ENCODE data around the gene VAMP8.
"Not testable (repeated sequence)": the region's sequence is repeated elsewhere in the genome, so short reads cannot be mapped to it uniquely, and the experiment has no call there.

VAMP8 gene

GRCh38 chr2:85579266-85579935 is 2.0 kb downstream of the VAMP8 start:
- DNase-seq (ENCODE audit: low read depth in 1 of 2, low spot score in 1 of 2), result no peak

GRCh38 chr2:85580206-85580605 is 2.8 kb downstream of the VAMP8 start:
- no peak for DNase-seq (ENCODE audit: low read depth in 1 of 2, low spot score in 1 of 2)

DNA sequence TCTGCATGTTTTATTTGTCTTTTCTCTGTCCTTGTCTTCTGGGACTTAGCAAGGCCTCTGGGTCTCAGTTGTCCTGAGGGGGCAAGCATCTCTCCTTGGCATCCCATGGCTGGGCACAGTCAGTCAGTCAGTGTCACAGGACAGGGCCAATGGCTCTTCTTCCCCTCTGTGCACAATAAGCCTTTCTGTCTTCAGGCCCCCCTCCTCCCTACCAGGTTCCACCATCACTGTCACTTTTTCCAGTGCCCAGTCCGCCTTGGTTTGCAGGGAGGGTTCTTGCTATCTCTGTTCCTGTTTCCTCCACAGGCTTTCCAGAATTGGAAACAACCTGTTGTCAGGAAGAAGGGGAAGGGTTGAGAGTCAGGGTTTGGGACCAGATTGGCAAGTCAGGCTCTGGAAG is 5.1 kb downstream of the VAMP8 start:
- no peak for DNase-seq (ENCODE audit: low read depth in 1 of 2, low spot score in 1 of 2)

- DNase-seq (ENCODE audit: low read depth in 1 of 2, low spot score in 1 of 2), result no peak
Measured at GRCh38 chr2:85583667-85584353, 6.4 kb downstream of the VAMP8 start.

GRCh38 chr2:85584354-85584856 is 7.0 kb downstream of the VAMP8 start, which contains the start of gene VAMP5:
VAMP5 (plus strand) TSS chr2:85584431; CDS start chr2:85584491, 60 bp downstream.
- no peak for DNase-seq (ENCODE audit: low read depth in 1 of 2, low spot score in 1 of 2)

- no peak for DNase-seq (ENCODE audit: low read depth in 1 of 2, low spot score in 1 of 2)
Measured at GRCh38 chr2:85584857-85585780, 7.7 kb downstream of the VAMP8 start.

DNA sequence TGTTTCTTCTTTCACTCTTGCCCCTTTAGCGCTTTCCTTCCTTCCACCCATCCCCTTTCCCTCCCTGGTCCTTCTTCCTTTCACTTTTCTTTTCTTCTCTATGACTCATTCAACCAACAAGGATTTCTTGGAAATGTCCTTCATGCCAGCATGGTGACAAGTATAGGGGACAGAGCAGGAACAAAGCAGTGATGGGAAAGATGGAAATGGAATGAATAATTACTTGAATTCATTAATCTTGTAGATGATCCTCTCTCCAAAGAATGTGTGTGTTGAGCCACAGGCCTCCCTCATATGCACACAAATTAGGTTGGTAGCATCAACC is 8.4 kb downstream of the VAMP8 start:
- no peak for DNase-seq (ENCODE audit: low read depth in 1 of 2, low spot score in 1 of 2)

DNA sequence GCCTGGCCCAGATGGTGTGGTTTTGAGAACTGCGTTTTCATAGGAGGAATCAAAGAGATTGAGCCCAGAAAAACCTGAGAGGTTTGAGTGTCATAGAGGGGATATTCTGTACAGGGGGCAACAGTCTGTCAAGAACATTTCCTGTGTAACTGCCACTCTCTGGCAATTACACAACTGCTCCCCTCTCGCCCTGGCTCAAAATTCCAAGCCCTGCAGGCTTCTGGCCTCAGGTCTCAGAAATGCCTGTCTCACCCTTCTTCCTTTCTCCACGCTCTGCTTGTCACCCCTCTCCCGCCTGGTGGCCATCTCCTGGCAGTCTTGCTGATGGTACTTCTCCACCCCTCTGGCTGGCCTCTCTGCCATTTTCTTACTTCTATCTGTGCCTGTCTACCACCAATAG is 10.8 kb downstream of the VAMP8 start:
- DNase-seq (ENCODE audit: low read depth in 1 of 2, low spot score in 1 of 2), result no peak

- no peak for DNase-seq (ENCODE audit: low read depth in 1 of 2, low spot score in 1 of 2)
Measured at GRCh38 chr2:85588645-85589044, 11.3 kb downstream of the VAMP8 start.

- no peak for DNase-seq (ENCODE audit: low read depth in 1 of 2, low spot score in 1 of 2)
Measured at GRCh38 chr2:85589181-85589580, 11.8 kb downstream of the VAMP8 start.

- DNase-seq (ENCODE audit: low read depth in 1 of 2, low spot score in 1 of 2), result no peak
Measured at GRCh38 chr2:85589982-85590791, 12.8 kb downstream of the VAMP8 start.

- no peak for DNase-seq (ENCODE audit: low read depth in 1 of 2, low spot score in 1 of 2)
Measured at GRCh38 chr2:85590950-85591349, 13.6 kb downstream of the VAMP8 start.

- DNase-seq (ENCODE audit: low read depth in 1 of 2, low spot score in 1 of 2), result no peak
Measured at GRCh38 chr2:85591563-85591962, 14.2 kb downstream of the VAMP8 start.

GRCh38 chr2:85592299-85592698 is 14.9 kb downstream of the VAMP8 start:
- not testable (repeated sequence) for DNase-seq (ENCODE audit: low read depth in 1 of 2, low spot score in 1 of 2)

DNA sequence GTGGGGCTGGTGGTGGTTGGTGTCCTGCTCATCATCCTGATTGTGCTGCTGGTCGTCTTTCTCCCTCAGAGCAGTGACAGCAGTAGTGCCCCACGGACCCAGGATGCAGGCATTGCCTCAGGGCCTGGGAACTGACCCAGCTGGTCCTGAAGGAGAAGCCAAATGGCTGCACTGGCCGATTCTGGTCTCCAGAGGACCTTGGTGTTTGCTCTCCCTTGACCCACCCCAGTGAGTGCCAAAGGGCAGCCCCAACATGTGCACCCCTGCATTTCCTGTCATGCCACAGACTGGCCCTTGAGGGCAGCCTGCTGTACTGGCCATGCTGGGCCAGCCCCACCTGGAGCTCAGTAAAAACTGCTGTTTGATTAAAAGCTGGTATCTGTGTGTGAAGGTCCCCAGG is 15.6 kb downstream of the VAMP8 start:
- no peak for DNase-seq (ENCODE audit: low read depth in 1 of 2, low spot score in 1 of 2)

GRCh38 chr2:85594715-85595300 is 17.4 kb downstream of the VAMP8 start:
- no peak for DNase-seq (ENCODE audit: low read depth in 1 of 2, low spot score in 1 of 2)

- peak; percentile 74 to 83 for DNase-seq (ENCODE audit: low read depth in 1 of 2, low spot score in 1 of 2)
Measured at GRCh38 chr2:85595301-85596025, 18.1 kb downstream of the VAMP8 start, which contains the start of gene RNF181. RNF181 (plus strand) TSS chr2:85595745; CDS start chr2:85595764, 19 bp downstream.

DNA sequence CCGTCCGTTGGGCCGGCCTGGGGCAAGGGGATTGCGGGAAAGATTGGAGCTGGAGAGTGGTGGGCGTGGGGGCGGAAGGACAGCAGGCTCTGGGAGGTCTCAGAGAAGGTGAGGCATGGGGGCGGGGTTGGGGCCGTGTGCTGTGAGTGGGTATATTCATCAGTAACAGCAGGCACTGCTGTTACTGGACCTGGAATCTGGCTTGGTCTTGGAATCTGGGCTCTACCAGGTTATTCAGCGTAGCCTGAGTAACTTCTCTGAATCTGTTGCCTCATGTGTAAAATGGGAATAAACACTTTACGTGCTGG is 18.6 kb downstream of the VAMP8 start:
- DNase-seq (ENCODE audit: low read depth in 1 of 2, low spot score in 1 of 2), result no peak

GRCh38 chr2:85596486-85597143 is 19.2 kb downstream of the VAMP8 start:
- DNase-seq (ENCODE audit: low read depth in 1 of 2, low spot score in 1 of 2), result no peak
